ENCODE data around the gene IFI27. TPM values are rescaled to one million over a fixed set of nuclear protein-coding genes. Genes with fewer than 3 reads are reported as not detected.

The IFI27 gene
- total RNA-seq, 1 donor from 2014 or later: 7.5 TPM

DNA sequence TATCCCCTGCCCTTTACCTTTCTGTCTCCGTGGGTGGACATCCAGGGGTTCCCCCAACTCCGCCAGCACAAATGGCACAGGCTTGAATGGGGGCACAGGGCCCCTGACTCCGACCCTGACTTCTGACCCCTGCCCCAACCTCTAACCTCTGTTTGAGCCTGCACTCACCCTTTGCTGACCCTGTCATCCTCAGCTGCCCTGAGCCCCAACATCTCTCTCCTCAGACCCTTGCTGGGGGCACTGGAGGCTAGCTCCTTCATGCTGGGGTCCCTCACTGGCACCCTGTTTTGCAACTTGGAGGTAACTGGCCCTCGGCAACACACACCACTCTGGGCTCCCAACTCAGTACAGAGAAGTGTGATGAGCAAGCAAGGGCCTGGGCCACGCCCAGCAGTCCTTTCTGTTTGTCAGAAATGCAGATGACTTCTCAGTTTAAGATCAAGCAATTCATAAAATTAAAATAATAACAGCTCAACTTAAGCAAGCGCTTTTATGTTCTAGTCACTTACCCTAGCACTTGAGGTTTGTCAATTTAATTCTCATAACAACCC lies 2.1 kb downstream of the IFI27 start:
- no peak overlapping the region for H3K4me3 Mint-ChIP-seq (ENCODE audit: low read depth)
- H3K9me3 Mint-ChIP-seq (ENCODE audit: low read depth): no peaks in the 10 kb centered on the region
- peaks cover 3% of the 10 kb centered on the region for H3K4me1 Mint-ChIP-seq (ENCODE audit: low read depth)
- peaks cover 18% of the 10 kb centered on the region for H3K27me3 Mint-ChIP-seq
- peaks cover 2% of the 10 kb centered on the region for H3K36me3 Mint-ChIP-seq (ENCODE audit: insufficient read depth)
- H3K27ac Mint-ChIP-seq: peak overlapping the region; percentile 76
- TF ChIP-seq, protein P1, sequence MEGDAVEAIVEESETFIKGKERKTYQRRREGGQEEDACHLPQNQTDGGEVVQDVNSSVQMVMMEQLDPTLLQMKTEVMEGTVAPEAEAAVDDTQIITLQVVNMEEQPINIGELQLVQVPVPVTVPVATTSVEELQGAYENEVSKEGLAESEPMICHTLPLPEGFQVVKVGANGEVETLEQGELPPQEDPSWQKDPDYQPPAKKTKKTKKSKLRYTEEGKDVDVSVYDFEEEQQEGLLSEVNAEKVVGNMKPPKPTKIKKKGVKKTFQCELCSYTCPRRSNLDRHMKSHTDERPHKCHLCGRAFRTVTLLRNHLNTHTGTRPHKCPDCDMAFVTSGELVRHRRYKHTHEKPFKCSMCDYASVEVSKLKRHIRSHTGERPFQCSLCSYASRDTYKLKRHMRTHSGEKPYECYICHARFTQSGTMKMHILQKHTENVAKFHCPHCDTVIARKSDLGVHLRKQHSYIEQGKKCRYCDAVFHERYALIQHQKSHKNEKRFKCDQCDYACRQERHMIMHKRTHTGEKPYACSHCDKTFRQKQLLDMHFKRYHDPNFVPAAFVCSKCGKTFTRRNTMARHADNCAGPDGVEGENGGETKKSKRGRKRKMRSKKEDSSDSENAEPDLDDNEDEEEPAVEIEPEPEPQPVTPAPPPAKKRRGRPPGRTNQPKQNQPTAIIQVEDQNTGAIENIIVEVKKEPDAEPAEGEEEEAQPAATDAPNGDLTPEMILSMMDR (IDR thresholded peaks at IDR 0.05; ENCODE audit: unreplicated experiment): no peak
- no peak for DNase-seq (ENCODE audit: low spot score, unreplicated experiment)

DNA sequence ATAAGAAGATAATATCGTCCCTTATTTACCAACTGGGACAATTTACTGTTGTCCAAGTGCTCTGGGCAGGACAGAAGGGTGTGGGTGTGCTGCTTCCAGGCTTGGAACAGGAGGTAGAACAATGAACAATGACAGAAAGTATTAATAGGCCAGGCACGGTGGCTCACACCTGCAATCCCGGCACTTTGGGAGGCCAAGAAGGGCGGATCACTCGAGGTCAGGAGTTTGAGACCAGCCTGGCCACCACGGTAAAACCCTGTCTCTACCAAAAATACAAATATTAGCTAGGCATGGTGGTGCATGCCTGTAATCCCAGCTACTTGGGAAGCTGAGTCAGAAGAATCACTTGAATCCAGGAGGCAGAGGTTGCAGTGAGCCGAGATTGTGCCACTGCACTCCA lies 2.5 kb downstream of the IFI27 start:
- H3K4me3 Mint-ChIP-seq (ENCODE audit: low read depth): no peak overlapping the region
- peaks cover 20% of the 10 kb centered on the region for H3K27me3 Mint-ChIP-seq
- peaks cover 3% of the 10 kb centered on the region for H3K4me1 Mint-ChIP-seq (ENCODE audit: low read depth)
- no peak for DNase-seq (ENCODE audit: low spot score, unreplicated experiment)
- H3K9me3 Mint-ChIP-seq (ENCODE audit: low read depth): no peaks in the 10 kb centered on the region
- peaks cover under 1% of the 10 kb centered on the region for H3K36me3 Mint-ChIP-seq (ENCODE audit: insufficient read depth)
- H3K27ac Mint-ChIP-seq: no peak overlapping the region
- TF ChIP-seq, protein P1 (IDR thresholded peaks at IDR 0.05; ENCODE audit: unreplicated experiment): no peak

DNA sequence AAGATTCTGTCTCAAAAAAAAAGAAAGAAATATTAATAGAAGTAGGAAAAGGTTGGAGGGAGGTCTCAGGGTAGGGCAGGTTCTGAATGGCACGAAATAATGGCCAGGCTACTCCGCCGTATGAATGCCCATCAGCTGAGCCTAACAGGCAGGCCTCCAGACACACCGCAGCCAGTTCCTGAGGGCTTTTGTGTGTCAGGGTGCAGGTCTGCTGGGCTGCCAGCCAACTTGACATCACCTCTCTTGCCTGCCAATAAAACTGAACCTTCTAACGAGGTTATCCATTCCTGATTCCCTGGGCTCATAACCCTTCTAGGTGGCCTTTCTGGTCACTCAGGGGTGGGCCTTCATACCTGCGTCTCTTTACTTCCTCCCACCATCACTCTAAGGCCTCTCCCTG lies 3.0 kb downstream of the IFI27 start:
- TF ChIP-seq, protein P1 (IDR thresholded peaks at IDR 0.05; ENCODE audit: unreplicated experiment): no peak
- no peak for DNase-seq (ENCODE audit: low spot score, unreplicated experiment)
- Mint-ChIP-seq H3K27ac (no peak overlapping the region), H3K36me3 (ENCODE audit: insufficient read depth) (no peaks in the 10 kb centered on the region), H3K27me3 (peaks cover 20% of the 10 kb centered on the region), H3K9me3 (ENCODE audit: low read depth) (no peaks in the 10 kb centered on the region), H3K4me3 (ENCODE audit: low read depth) (no peak overlapping the region), H3K4me1 (ENCODE audit: low read depth) (peaks cover 2% of the 10 kb centered on the region)

DNA sequence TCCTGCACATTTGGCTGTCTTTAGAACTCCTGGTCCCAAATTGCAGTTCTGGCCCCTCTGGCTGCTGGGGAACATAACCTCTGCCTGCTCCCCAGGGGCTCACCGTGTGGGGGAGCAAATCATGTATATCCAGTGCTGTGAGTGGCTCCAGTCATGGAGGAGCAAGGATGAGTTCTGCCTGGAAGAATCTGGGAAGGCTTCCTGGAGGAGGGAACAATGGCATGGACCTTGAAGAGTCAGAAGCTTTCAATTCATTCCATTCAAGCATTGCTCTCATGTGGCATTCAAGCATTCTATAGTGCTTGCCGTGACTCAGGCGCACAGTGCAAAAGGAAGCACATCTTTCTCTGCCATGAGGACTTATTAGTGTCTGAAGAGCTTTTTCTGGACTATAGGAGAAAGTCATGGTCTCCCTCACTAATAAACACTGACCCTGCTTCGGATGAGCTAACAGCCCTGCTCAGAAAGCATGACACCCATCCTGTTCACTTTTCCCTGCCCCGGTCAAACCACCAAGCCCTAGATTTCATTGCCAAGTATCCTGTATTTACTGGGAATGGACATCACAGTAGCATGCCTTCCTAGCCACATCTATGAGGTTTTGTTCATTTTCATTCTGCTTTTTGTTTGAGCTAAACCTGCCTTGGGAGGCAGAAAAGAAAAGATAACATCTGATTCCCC lies 3.5 kb downstream of the IFI27 start:
- H3K4me1 Mint-ChIP-seq (ENCODE audit: low read depth): no peaks in the 10 kb centered on the region
- TF ChIP-seq, protein P1 (IDR thresholded peaks at IDR 0.05; ENCODE audit: unreplicated experiment): no peak
- H3K9me3 Mint-ChIP-seq (ENCODE audit: low read depth): no peaks in the 10 kb centered on the region
- H3K27ac Mint-ChIP-seq: no peak overlapping the region
- H3K4me3 Mint-ChIP-seq (ENCODE audit: low read depth): no peak overlapping the region
- no peak for DNase-seq (ENCODE audit: low spot score, unreplicated experiment)
- H3K27me3 Mint-ChIP-seq: peaks cover 20% of the 10 kb centered on the region
- no peaks in the 10 kb centered on the region for H3K36me3 Mint-ChIP-seq (ENCODE audit: insufficient read depth)

DNA sequence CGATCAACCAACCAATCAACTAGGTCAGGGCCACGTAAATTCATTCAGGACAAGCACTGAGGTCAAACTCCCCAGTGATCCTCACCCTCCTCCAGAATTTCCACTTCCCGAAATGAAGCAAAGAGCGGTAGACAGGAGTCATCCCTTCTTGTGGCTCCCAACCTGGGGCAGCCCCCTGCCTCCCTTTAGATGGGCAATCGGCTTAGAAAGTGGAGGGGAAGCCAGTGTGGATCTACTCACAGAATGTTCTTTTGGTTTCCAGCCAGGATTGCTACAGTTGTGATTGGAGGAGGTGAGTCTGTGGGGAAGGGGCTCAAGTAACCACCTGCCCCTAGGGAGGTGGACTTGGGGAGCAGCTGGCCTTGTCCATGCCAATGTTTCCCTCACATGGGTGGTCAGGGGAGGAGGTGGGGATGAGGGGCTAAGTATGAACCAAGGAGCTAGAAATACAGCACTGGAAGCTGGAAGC lies 4.1 kb downstream of the IFI27 start:
- Mint-ChIP-seq H3K27ac (no peak overlapping the region), H3K9me3 (ENCODE audit: low read depth) (no peaks in the 10 kb centered on the region), H3K36me3 (ENCODE audit: insufficient read depth) (no peaks in the 10 kb centered on the region), H3K4me3 (ENCODE audit: low read depth) (no peak overlapping the region), H3K27me3 (peaks cover 20% of the 10 kb centered on the region), H3K4me1 (ENCODE audit: low read depth) (no peaks in the 10 kb centered on the region)
- no peak for DNase-seq (ENCODE audit: low spot score, unreplicated experiment)
- TF ChIP-seq, protein P1 (IDR thresholded peaks at IDR 0.05; ENCODE audit: unreplicated experiment): no peak

Data from progenitor cell of endocrine pancreas (in vitro differentiated cells).